GM10248 (cell line): ENCODE data around the gene PROM2.

Experiments
- CTCF ChIA-PET: fragments of 300-600 bp; sonication (Branson Sonifier 250); formaldehyde crosslinking; extraction: SDS; loops from one replicate; lab custom pipeline; 2021; ENCODE audit warnings: antibody characterized with exemption; lab: Yijun Ruan, JAX
- POLR2A ChIA-PET: fragments of 350-650 bp; sonication (Branson Sonifier 250); formaldehyde crosslinking; extraction: SDS; loops from one replicate; lab custom pipeline; 2020; ENCODE audit warnings: antibody characterized with exemption; lab: Yijun Ruan, JAX
- DNase-seq: peaks from one replicate; pipeline ENCODE4 v3.0.0; 2012; ENCODE audit errors: extremely low spot score
- CTCF ChIP-seq: IDR thresholded peaks from 2 replicates; pipeline ENCODE4 v1.5.1; 2012; ENCODE audit warnings: mild to moderate bottlenecking, low read depth; ENCODE audit errors: extremely low read depth, missing control alignments, control extremely low read depth

Gene PROM2

DNA sequence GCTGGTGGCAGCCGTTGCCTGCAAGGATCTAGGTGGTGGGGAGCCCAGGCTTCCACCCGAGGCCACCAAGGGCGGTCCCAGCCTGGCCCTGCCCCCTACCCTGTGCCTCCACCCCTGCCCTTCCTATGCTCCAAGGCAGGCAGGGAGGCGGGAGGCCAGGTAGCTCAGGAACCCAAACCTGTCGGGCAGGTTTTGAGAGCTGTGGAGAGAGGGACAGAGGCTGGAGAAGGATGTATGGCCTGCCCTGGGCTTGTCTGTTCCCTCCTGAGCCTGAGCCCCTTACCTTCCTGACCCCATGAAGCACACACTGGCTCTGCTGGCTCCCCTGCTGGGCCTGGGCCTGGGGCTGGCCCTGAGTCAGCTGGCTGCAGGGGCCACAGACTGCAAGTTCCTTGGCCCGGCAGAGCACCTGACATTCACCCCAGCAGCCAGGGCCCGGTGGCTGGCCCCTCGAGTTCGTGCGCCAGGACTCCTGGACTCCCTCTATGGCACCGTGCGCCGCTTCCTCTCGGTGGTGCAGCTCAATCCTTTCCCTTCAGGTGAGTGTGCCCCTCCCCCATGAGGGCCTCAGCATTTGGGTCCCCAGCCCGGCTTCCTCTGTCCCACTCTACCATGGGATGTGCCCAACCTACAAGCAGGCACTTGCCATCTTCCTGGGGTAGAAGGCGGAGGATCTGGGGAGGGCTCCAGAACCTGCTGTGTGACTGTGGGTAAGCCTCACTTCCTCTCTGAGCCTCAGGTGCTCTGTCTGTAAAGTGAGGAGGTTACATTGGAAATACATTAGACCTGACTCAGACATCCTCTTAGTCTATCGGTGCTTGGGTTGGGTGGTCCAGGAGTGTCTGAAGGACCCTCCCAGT lies at the start of gene PROM2:
TSS of gene PROM2 (plus strand) at position 159 of the 860 bp plus-strand sequence. CDS start at position 296, 137 bp downstream.
- CTCF ChIA-PET: no interaction called here
- POLR2A ChIA-PET: no interaction called here
- no peak for TF ChIP-seq CTCF
- DNase-seq: no peak

DNA sequence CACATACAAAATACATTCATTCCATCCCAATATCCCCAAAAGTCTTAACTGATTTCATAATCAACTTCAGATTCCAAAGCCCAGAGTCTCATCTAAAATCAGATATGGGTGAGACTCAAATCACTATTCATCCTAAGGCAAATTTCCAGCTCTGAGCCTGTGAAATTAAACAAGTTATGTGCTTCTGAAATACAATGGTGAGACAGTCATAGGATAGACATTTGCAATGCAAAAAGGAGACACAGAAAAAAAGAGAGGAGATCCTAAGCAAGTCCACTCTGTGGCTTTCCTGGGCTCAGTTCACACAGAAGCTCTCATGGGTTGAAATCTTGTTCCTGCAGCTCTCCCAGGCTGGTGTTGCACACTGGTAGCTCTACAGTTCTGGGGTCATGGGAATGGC lies 48.6 kb upstream of the PROM2 start:
- ChIA-PET CTCF (no interaction called here), POLR2A (no interaction called here)
- DNase-seq: no peak
- TF ChIP-seq CTCF: no peak

DNA sequence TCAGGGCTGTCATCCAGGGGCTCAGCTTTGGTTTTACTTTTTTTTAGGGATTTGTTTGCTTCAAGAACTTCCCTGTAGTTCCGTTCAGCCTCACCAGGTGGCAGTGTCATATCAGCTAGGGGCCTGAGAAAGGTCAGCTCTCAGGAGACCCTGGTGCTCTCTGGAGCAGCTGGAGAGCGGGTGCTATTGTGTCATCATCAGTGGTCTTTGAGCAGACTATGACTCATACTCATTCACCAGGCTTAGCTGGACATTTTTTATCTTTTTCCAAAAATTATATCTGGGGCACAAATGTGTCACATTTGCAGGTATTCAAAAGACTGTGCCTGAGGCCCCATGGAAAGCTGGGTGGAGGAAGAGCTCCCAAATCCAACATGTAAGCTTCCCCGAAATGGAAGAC lies 42.5 kb upstream of the PROM2 start:
- CTCF ChIA-PET: interaction anchor here (0.7 to 2.7 kb wide), 19 partner anchors 8 to 492 kb away, joined by 3 to 11 read pairs (median 3); partner anchors contain the start of genes ZNF2 and ZNF514
- peak; percentile 47 for DNase-seq
- peak; percentile 55 for TF ChIP-seq CTCF
- POLR2A ChIA-PET: no interaction called here

DNA sequence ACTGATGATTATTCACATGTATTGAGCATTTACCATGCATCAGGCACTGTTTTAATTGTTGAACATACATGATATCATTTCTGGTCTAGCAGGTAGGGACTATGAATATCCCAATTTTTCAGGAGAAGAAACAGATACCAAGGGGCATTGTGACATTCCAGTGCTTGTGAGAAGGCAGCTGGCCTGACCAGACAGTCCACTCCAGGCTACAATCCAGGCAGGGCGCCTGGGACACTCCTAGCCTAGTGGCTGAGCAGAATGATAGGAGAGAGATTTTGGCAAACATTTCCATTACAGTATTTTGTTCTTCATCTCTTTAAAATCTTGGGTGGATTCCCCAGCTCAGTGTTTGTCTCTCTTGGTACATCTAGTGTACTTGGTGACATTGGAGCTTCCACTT lies 42.0 kb upstream of the PROM2 start:
- TF ChIP-seq CTCF: no peak
- ChIA-PET CTCF (interaction anchor here (0.7 to 2.7 kb wide), 15 partner anchors 9 to 157 kb away, joined by 3 to 11 read pairs (median 3); partner anchors contain the start of gene ZNF514), POLR2A (no interaction called here)
- no peak for DNase-seq

DNA sequence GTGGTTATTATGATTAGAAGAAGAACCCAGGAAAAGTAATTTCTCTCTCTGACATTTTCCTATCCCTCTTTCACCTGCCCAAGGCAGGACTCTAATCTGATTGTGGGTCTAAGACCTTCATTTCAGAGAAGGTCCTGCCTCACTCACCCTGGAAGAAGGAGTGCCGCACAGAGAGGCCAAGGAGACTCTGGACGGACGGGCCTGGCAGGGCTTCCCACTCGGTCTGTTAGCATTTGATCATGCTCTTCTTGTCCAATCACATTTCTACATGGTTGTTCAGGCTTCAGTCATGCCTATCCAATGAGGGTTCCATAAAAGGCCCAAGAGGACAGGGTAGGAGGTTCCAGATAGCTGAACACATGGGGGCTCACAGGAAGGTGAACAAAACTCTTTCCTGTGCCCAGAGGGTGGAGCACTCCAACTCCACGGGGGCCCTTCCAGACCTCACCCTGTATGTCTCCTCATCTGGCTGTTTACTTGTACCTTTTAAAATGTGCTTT lies 39.9 kb upstream of the PROM2 start:
- DNase-seq: no peak
- CTCF ChIA-PET: no interaction called here

GRCh38 chr2:95234816-95235215 lies 39.4 kb upstream of the PROM2 start:
- CTCF ChIA-PET: no interaction called here
- TF ChIP-seq CTCF: no peak
- POLR2A ChIA-PET: no interaction called here
- DNase-seq: no peak

More for the DNA sequence above, 39.9 kb upstream of the PROM2 start:
- TF ChIP-seq CTCF: no peak
- POLR2A ChIA-PET: no interaction called here
